KOPT-K1 (cell line): ENCODE data around the gene MTG1.
"Not testable (repeated sequence)": the region's sequence is repeated elsewhere in the genome, so short reads cannot be mapped to it uniquely, and the experiment has no call there.

Experiments used
- H3K27ac ChIP-seq: fragments of 200-600 bp; sonication (generic); 2 replicates; pipeline ENCODE4 v1.5.1; 2016; ENCODE audit warnings: antibody characterized with exemption, mild to moderate bottlenecking, low read depth, low read length; ENCODE audit not compliant: poor library complexity, severe bottlenecking
- H3K36me3 ChIP-seq: fragments of 200-600 bp; sonication (generic); 2 replicates; pipeline ENCODE4 v1.5.1; 2017; ENCODE audit warnings: antibody characterized with exemption, mild to moderate bottlenecking, low read length, moderate library complexity; ENCODE audit not compliant: insufficient read depth
- H3K9me3 ChIP-seq: fragments of 200-600 bp; sonication (generic); 2 replicates; pipeline ENCODE4 v1.5.1; 2017; ENCODE audit warnings: antibody characterized with exemption, low read length, mild to moderate bottlenecking; ENCODE audit not compliant: insufficient read depth, poor library complexity, severe bottlenecking

MTG1 gene

DNA sequence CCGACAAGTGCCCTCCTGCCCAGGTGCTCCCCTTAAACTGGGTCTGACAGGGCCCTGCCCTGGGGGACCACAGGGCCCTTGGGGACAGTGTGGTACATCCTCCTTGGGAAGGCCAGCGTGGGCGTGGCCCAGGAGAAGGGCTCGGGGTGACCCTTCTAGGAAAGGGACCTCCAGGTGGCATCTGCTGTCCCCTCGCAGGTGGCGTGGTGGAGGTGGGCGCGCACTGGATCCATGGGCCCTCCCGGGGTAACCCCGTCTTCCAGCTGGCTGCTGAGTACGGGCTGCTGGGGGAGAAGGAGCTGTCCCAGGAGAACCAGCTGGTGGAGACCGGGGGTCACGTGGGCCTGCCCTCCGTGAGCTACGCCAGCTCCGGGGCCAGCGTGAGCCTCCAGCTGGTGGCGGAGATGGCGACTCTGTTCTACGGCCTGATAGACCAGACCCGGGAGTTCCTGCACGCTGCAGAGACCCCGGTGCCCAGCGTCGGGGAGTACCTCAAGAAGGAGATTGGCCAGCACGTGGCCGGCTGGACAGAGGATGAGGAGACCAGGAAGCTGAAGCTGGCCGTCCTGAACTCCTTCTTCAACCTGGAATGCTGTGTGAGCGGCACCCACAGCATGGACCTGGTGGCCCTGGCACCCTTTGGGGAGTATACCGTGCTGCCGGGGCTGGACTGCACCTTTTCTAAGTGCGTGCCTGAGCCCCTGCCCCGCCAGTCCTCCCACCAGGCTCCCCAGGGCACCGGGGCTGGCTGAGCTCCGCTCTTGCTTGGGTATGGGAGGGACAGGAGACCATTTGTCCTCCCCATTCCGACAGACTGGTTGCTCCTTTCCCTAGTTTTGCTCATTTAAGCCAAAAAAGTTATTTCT, 13.9 kb upstream of the MTG1 start:
- H3K27ac ChIP-seq: no peak overlapping the region
- H3K36me3 ChIP-seq: no peaks in the 10 kb centered on the region
- no peaks in the 10 kb centered on the region for H3K9me3 ChIP-seq

DNA sequence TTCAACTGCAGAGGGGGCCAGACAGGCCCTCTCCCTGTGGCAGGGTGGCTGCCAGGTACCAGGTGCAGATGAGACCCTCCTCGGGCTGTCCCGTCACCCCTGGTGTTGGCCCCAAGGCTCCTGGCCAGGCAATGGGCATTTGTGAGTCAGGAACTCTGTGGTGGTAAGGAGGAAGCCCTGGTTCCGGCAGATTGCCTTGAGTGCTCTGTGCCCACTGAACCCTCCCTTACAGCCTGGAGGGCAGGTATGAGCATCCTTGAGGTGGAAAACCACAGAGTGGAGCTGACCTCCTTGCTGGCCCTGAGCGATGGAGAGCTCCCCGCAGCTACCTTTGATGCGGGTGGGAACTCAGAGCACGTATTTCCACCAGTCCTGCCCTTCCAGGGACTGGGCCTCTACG, 12.9 kb upstream of the MTG1 start:
- no peaks in the 10 kb centered on the region for H3K9me3 ChIP-seq
- H3K27ac ChIP-seq: no peak overlapping the region
- no peaks in the 10 kb centered on the region for H3K36me3 ChIP-seq

DNA sequence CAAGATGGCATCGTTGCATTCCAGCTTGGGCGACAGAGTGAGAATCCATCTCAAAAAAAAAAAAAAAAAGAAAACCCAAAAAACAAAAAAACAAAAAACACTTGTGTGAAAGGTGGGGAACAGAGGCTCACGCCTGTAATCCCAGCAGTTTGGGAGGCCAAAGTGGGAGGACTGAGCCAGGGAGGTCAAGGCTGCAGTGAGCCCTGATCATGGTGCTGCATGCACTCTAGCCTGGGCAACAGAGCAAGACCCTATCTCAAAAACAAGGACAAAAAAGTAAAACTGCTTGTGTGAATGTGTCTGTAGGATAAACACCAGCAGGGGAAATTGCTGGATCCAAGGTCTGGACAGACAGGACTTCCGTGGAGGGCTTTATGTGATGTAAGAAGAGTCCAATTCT, 10.4 kb upstream of the MTG1 start:
- Histone ChIP-seq H3K9me3 (no peaks in the 10 kb centered on the region), H3K36me3 (no peaks in the 10 kb centered on the region), H3K27ac (no peak overlapping the region)

DNA sequence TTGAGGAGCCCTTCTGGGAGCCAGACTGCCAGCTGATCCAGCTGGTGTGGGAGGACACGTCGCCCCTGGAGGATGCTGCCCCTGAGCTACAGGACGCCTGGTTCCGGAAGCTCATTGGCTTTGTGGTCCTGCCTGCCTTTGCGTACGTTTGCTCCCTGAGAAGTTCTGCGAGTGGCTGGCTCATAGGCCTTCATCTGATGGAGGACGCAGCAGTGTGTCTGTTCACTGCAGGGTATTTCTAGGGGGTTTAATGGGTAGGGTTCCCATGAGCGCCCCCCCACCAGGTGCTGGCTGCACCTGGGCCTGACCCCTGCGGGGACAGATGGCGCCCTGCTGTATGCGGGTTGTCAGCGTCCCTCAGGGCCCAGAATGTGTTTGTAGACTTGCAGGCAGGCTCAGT, 9.9 kb upstream of the MTG1 start:
- no peak overlapping the region for H3K27ac ChIP-seq
- no peaks in the 10 kb centered on the region for H3K9me3 ChIP-seq
- H3K36me3 ChIP-seq: no peaks in the 10 kb centered on the region

DNA sequence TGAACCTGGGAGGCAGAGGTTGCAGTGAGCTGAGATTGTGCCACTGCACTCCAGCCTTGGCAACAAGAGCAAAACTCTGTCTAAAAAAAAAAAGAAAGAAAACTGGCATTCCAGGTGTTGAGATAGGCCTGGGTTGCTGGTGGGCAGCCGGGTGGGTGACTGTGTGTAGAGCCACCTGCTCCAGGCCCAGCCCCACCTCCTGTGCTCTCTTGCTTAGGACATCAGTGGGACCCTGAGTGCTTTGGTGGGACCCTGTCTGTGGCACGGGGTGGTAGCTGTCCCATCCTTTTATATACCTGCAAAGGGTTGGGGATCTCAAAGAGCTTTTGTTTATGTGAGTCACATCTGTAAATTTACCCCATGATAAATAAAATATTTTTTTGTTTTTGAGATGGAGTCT, 8.7 kb upstream of the MTG1 start:
- no peaks in the 10 kb centered on the region for H3K9me3 ChIP-seq
- H3K27ac ChIP-seq: no peak overlapping the region
- H3K36me3 ChIP-seq: no peaks in the 10 kb centered on the region

DNA sequence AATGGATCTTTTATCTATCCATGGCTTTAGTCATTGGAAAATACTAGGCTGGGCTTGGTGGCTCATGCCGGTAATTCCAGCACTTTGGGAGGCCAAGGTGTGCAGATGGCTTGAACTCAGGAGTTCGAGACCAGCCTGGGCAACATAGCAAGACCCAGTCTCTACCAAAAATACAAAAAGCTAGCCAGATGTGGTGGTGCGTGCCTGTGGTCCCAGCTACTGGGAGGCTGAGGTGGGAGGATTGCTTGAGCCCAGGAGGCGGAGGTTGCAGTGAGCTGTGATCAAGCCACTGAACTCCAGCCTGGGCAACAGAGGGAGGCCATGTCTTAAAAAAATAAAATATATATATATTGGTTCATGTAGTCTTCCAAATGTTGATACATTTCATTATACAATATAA, 7.0 kb upstream of the MTG1 start:
- not testable (repeated sequence) for H3K9me3 ChIP-seq, H3K27ac ChIP-seq, H3K36me3 ChIP-seq

DNA sequence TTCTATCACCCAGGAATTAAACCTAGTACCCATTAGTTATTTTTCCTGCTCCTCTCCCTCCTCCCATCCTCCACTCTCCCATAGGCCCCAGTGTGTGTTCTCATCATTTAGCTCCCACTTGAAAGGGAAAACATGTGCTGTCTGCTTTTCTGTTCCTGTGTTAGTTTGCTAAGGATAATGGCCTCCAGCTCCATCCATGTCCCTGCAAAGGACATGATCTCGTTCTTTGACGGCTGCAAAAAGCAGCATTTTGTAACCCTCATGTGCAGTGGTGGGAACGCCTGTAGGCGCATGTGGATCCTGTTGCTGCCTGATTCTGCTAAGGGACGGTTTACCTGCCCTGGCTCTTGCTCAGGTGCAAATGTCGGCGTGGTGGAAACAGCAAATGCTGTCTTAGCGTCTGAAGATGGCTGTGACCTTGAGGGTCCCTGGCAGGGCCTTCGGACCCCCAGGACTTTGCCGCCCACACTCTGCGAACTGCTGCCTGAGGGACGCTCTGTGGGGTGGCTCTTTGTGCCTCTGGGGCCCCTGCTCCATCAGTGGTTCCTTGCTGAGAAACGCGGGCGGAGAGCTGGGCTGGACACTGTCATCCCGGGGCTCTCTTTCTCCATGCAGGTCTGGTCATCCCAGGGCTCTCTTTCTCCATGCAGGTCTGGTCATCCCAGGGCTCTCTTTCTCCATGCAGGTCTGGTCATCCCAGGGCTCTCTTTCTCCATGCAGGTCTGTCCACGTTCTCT, 5.6 kb upstream of the MTG1 start:
- Histone ChIP-seq H3K36me3 (no peaks in the 10 kb centered on the region), H3K27ac (no peak overlapping the region), H3K9me3 (no peaks in the 10 kb centered on the region)

DNA sequence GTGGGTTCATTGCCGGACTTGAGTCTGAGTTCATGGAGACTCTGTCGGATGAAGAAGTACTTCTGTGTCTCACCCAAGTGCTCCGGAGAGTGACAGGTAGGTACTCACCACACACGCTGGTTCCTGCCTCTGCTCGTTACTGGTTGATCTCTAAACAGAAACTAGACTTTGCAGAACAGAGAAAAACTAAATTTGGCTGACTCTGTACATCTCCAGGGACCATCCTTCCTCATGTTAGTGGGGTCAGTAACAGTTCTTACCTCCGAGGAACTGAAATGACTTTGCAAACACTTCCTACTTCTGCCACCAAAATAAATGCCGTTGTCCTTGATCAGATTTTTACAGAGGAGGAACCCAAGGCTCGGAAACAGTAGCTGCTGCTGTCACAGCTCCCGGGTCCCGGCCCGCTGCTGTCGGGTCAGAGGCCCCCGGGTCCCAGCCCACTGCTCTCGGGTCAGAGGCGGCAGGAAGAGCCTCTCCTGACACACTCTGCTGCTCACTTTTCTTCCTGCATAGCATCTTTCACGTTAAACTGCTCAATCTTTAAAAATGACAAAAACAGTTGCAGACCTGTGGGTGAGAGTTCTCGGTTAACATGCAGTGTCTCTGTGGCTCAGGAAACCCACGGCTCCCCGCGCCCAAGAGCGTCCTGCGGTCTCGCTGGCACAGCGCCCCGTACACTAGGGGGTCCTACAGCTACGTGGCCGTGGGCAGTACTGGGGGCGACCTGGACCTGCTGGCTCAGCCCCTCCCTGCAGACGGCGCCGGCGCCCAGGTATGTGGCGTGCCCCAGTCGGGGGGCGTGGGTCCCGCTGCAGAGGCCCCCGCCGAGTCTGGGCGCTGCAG, 4.8 kb upstream of the MTG1 start:
- no peak overlapping the region for H3K27ac ChIP-seq

DNA sequence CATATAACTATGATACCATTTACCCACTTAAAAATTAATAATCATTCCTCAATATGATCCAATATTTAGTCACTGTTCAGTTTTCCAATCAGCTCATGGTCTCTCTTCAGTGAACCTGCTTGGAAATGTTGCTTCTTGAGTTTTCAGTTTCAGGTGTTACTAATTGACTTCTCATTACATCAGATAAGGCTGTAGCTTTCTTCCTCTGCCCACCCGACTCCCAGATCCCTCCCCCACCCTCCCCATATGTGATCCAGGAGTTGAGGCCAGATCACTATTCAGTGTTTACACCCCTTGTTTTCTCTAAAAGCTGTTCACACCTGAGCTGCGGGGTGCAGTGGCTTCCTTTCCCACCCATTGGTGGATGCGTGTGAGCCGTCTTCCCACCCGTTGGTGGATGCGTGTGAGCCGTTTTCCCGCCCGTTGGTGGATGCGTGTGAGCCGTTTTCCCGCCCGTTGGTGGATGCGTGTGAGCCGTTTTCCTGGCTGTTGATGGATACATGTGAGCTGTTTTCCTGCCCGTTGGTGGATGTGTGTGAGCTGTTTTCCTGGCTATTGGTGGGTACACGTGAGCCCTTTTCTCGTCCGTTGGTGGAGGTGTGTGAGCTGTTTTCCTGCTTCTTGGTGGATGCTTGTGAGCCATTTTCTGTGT, 3.2 kb upstream of the MTG1 start:
- Histone ChIP-seq H3K9me3 (no peaks in the 10 kb centered on the region), H3K27ac (no peak overlapping the region), H3K36me3 (peaks cover 5% of the 10 kb centered on the region)

More for the DNA sequence above, 4.8 kb upstream of the MTG1 start:
- Histone ChIP-seq H3K9me3 (no peaks in the 10 kb centered on the region), H3K36me3 (no peaks in the 10 kb centered on the region)

DNA sequence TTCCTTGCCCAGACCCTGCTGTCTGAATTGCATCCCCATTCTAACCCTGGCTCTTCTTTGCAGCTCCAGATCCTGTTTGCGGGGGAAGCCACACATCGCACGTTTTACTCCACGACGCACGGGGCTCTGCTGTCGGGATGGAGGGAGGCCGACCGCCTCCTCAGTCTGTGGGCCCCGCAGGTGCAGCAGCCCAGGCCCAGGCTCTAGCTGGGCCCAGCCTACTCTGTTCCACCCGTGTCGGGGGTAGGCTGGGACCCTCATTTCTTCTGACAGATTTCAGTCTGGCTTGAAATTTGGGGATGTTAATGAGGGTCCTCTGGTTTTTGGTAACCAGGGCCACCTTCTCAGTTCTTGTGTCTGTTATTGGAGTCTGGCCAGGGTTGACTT, 2.7 kb upstream of the MTG1 start:
- H3K36me3 ChIP-seq: peaks cover 10% of the 10 kb centered on the region
- no peak overlapping the region for H3K27ac ChIP-seq
- no peaks in the 10 kb centered on the region for H3K9me3 ChIP-seq

DNA sequence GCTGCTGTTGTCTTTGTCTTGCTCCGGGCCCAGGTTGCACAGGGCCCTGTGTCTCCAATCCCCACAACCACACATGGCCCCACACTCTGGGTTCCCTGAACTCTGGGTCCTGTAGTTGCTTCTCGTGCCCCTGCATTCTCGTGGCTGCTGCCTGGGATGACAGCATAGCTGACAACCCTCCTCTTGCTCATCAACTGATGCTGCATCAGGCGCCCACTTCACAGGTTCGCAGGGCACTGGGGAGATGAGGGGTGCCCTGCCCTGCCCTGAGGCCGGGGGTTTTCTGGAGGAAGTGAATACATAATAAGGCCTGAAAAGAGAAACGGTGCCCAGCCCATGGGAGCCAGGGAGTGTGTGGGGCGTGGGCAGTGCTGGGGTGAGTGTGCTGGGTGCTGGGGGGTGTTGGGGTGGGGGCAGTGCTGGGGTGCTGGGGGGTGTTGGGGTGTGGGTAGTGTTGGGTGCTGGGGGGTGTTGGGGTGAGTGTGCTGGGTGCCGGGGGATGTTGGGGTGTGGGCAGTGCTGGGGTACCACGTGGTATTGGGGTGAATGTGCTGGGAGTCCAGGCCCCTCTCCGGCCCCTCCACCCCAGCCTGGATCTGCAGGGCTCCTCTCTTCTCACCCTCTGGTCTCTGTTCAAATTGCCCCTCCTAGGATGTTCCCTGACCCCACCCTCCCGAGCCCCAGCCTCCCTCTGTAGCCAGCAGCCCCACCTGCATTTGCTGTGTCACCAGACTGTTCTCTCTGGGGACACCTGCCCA, 2.0 kb upstream of the MTG1 start:
- Histone ChIP-seq H3K27ac (no peak overlapping the region), H3K36me3 (peaks cover 17% of the 10 kb centered on the region), H3K9me3 (no peaks in the 10 kb centered on the region)

DNA sequence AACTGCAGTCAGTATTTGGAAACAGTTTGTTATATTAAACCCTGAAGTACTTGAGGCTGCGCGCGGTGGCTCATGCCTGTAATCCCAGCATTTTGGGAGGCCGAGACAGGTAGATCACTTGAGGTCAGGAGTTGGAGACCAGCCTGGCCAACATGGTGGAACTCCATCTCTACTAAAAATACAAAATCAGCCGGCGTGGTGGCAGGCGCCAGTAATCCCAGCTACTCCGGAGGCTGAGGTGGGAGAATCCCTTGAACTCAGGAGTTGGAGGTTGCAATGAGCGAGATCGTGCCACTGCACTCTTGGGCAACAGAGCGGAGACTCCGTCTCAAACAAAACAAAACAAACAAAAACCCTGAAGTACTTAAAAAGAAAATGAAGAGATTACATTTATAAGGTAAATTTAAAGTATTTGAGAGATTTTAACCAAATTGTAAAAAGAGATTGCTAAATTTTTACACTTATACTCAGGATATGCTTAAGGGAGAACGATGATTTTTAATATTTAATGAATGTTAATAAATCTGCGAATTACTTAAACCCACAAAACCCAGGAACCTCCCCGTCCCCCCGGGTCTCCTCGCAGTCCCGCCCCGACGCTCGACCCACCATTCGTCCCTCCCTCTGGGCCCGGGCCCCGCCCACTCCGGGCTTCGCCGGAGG, 425 bp upstream of the MTG1 start:
- H3K27ac ChIP-seq: peak overlapping the region; percentile 82
- H3K9me3 ChIP-seq: no peaks in the 10 kb centered on the region
- H3K36me3 ChIP-seq: peaks cover 33% of the 10 kb centered on the region

DNA sequence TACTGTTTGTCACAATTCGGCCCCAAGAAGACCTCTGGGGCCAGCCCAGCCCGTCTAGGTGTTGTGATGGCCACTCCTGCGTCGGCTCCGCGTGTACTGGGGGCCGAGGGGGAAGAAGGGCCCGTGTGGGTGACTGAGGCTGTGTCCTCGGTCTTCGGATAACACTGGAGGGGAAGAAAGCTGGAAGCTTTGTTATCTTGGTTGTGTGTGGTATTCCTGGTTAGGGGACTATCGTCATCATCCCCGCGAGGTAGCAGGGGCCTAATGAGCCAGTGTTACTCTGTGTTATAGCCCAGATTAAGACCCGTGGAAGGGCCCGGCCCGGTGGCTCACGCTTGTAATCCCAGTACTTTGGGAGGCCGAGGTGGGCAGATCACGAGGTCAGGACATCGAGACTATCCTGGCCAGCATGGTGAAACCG, 854 bp downstream of the MTG1 start:
- Histone ChIP-seq H3K9me3 (no peaks in the 10 kb centered on the region), H3K27ac (peak overlapping the region; percentile 82), H3K36me3 (peaks cover 46% of the 10 kb centered on the region)
